NCI-H82 treated with DMSO at 0.1 percent for 48 hours (cell line): Measurements from ENCODE around the gene CD84.
"Not testable (repeated sequence)": the region's sequence is repeated elsewhere in the genome, so short reads cannot be mapped to it uniquely, and the experiment has no call there.

Experiments
- DNase-seq: peaks from one replicate; lab custom pipeline; 2025; ENCODE audit not compliant: unreplicated experiment; lab: John Stamatoyannopoulos, UW

Gene CD84

GRCh38 chr1:160610569-160611242, 31.4 kb upstream of the CD84 start:
- DNase-seq = no peak

- DNase-seq = no peak
Measured at GRCh38 chr1:160608941-160609340, 29.6 kb upstream of the CD84 start.

GRCh38 chr1:160608514-160608913, 29.2 kb upstream of the CD84 start:
- DNase-seq = no peak

GRCh38 chr1:160608057-160608456, 28.8 kb upstream of the CD84 start:
- DNase-seq = no peak

- no peak for DNase-seq
Measured at GRCh38 chr1:160607672-160608032, 28.4 kb upstream of the CD84 start.

- DNase-seq = peak; percentile 46
Measured at GRCh38 chr1:160607011-160607671, 27.8 kb upstream of the CD84 start.

GRCh38 chr1:160606611-160607010, 27.3 kb upstream of the CD84 start:
- DNase-seq = no peak

GRCh38 chr1:160605792-160606479, 26.6 kb upstream of the CD84 start:
- no peak for DNase-seq

GRCh38 chr1:160605205-160605604, 25.9 kb upstream of the CD84 start:
- no peak for DNase-seq

- no peak for DNase-seq
Measured at GRCh38 chr1:160597705-160598104, 18.4 kb upstream of the CD84 start.

GRCh38 chr1:160597051-160597450, 17.8 kb upstream of the CD84 start:
- DNase-seq = no peak

- no peak for DNase-seq
Measured at GRCh38 chr1:160590488-160590887, 11.2 kb upstream of the CD84 start.

- DNase-seq = no peak
Measured at GRCh38 chr1:160588468-160588867, 9.2 kb upstream of the CD84 start.

- no peak for DNase-seq
Measured at GRCh38 chr1:160584784-160585183, 5.5 kb upstream of the CD84 start.

- not testable (repeated sequence) for DNase-seq
Measured at GRCh38 chr1:160582976-160583375, 3.7 kb upstream of the CD84 start.

GRCh38 chr1:160581961-160582360, 2.7 kb upstream of the CD84 start:
- DNase-seq = no peak

- no peak for DNase-seq
Measured at GRCh38 chr1:160580221-160580812, 1.0 kb upstream of the CD84 start.

GRCh38 chr1:160578525-160579191, 638 bp downstream of the CD84 start:
- DNase-seq = no peak

GRCh38 chr1:160578175-160578524, 1.1 kb downstream of the CD84 start:
- DNase-seq = no peak

GRCh38 chr1:160577671-160578070, 1.6 kb downstream of the CD84 start:
- no peak for DNase-seq

- DNase-seq = no peak
Measured at GRCh38 chr1:160576884-160577283, 2.4 kb downstream of the CD84 start.

- no peak for DNase-seq
Measured at GRCh38 chr1:160576390-160576789, 2.9 kb downstream of the CD84 start.
